ENCODE data around the gene KPNB1.

KPNB1 gene

GRCh38 chr17:47698749-47699535 lies 49.2 kb downstream of the KPNB1 start:
- peak; percentile 76 for DNase-seq

- no peak for DNase-seq
Observed at GRCh38 chr17:47699536-47699840, 49.8 kb downstream of the KPNB1 start.

GRCh38 chr17:47700471-47701449 lies 51.0 kb downstream of the KPNB1 start:
- DNase-seq, result no peak

- no peak for DNase-seq
Observed at GRCh38 chr17:47701608-47702007, 51.9 kb downstream of the KPNB1 start.

- DNase-seq, result no peak
Observed at GRCh38 chr17:47702391-47702995, 52.8 kb downstream of the KPNB1 start.

GRCh38 chr17:47703191-47703591 lies 53.5 kb downstream of the KPNB1 start:
- DNase-seq, result no peak

GRCh38 chr17:47703671-47704070 lies 54.0 kb downstream of the KPNB1 start:
- DNase-seq, result no peak

GRCh38 chr17:47704116-47704515 lies 54.4 kb downstream of the KPNB1 start:
- DNase-seq, result no peak

GRCh38 chr17:47704736-47705135 lies 55.0 kb downstream of the KPNB1 start:
- DNase-seq, result no peak

- DNase-seq, result no peak
Observed at GRCh38 chr17:47705536-47706530, 56.1 kb downstream of the KPNB1 start.

GRCh38 chr17:47707056-47707804 lies 57.5 kb downstream of the KPNB1 start:
- no peak for DNase-seq

GRCh38 chr17:47707884-47708283 lies 58.2 kb downstream of the KPNB1 start:
- no peak for DNase-seq

- no peak for DNase-seq
Observed at GRCh38 chr17:47708312-47708863, 58.7 kb downstream of the KPNB1 start.

GRCh38 chr17:47708864-47709541 lies 59.3 kb downstream of the KPNB1 start:
- no peak for DNase-seq

GRCh38 chr17:47709594-47709993 lies 59.9 kb downstream of the KPNB1 start:
- no peak for DNase-seq

GRCh38 chr17:47711366-47712099 lies 61.8 kb downstream of the KPNB1 start:
- no peak for DNase-seq

GRCh38 chr17:47712330-47713023 lies 62.8 kb downstream of the KPNB1 start:
- DNase-seq, result no peak

GRCh38 chr17:47713980-47714700 lies 64.4 kb downstream of the KPNB1 start:
- no peak for DNase-seq

All from retina (tissue), 1 donor.